Stimulated activated naive CD8-positive, alpha-beta T cell treated with anti-CD3 and anti-CD28 coated beads, Interleukin-15, Interleukin-2, amounts not matched to agents 100 U/mL and 50 U/mL, for 24 hours (primary cell): Measurements from ENCODE around the gene CCDC88C.
A peak's percentile ranks its signal among the peaks of the same experiment; 100 is the strongest.
"Not testable (repeated sequence)": the region's sequence is repeated elsewhere in the genome, so short reads cannot be mapped to it uniquely, and the experiment has no call there.

ENCODE experiments used
- ATAC-seq: fragments of 150-1000 bp; cut with Tn5 transposase; one replicate; pipeline ENCODE4 v1.10.0; 2021
- DNase-seq: peaks from one replicate; pipeline ENCODE4 v3.0.0; 2021

The CCDC88C gene

GRCh38 chr14:91269076-91269991 is 148.3 kb downstream of the CCDC88C start:
- ATAC-seq (no peak), DNase-seq (no peak)

- no peak for DNase-seq
- ATAC-seq: no peak
These were observed 149.6 kb downstream of the CCDC88C start for GRCh38 chr14:91267965-91268437.

GRCh38 chr14:91266276-91266675 is 151.3 kb downstream of the CCDC88C start:
- DNase-seq, ATAC-seq: not testable (repeated sequence)

- no peak for ATAC-seq
- no peak for DNase-seq
These were observed 152.2 kb downstream of the CCDC88C start for GRCh38 chr14:91265404-91265803.

GRCh38 chr14:91264151-91265150 is 153.2 kb downstream of the CCDC88C start:
- DNase-seq (peak; percentile 48), ATAC-seq (peak; percentile 12)

GRCh38 chr14:91263329-91263728 is 154.3 kb downstream of the CCDC88C start:
- ATAC-seq: no peak
- no peak for DNase-seq

GRCh38 chr14:91261986-91262549 is 155.6 kb downstream of the CCDC88C start:
- ATAC-seq: no peak
- no peak for DNase-seq

- peak; percentile 97 for ATAC-seq
- DNase-seq: peak; percentile 70
These were observed 156.5 kb downstream of the CCDC88C start for GRCh38 chr14:91261115-91261514.

- ATAC-seq: no peak
- DNase-seq: no peak
These were observed 158.7 kb downstream of the CCDC88C start for GRCh38 chr14:91258876-91259275.

- DNase-seq: no peak
- ATAC-seq: no peak
These were observed 159.5 kb downstream of the CCDC88C start for GRCh38 chr14:91258011-91258618.

- DNase-seq (no peak), ATAC-seq (no peak)
These were observed 160.2 kb downstream of the CCDC88C start for GRCh38 chr14:91257328-91258010.

GRCh38 chr14:91256661-91257060 is 161.0 kb downstream of the CCDC88C start:
- no peak for DNase-seq

GRCh38 chr14:91255026-91255695 is 162.5 kb downstream of the CCDC88C start:
- ATAC-seq: no peak
- no peak for DNase-seq

More at GRCh38 chr14:91256661-91257060, 161.0 kb downstream of the CCDC88C start:
- no peak for ATAC-seq

- ATAC-seq (no peak), DNase-seq (no peak)
These were observed 163.2 kb downstream of the CCDC88C start for GRCh38 chr14:91254461-91254860.

GRCh38 chr14:91253795-91254323 is 163.8 kb downstream of the CCDC88C start:
- ATAC-seq (no peak), DNase-seq (no peak)

- peak; percentile 54 for DNase-seq
- peak; percentile 14 for ATAC-seq
These were observed 164.5 kb downstream of the CCDC88C start for GRCh38 chr14:91252871-91253794.

GRCh38 chr14:91250912-91251311 is 166.7 kb downstream of the CCDC88C start:
- DNase-seq: no peak
- no peak for ATAC-seq

GRCh38 chr14:91249841-91250616 is 167.6 kb downstream of the CCDC88C start:
- DNase-seq (peak; percentile 57), ATAC-seq (peak; percentile 14)
